ENCODE data around the gene VAV2.
"Not testable (repeated sequence)": the region's sequence is repeated elsewhere in the genome, so short reads cannot be mapped to it uniquely, and the experiment has no call there.

Gene VAV2

GRCh38 chr9:133968966-133969617 is 23.0 kb downstream of the VAV2 start:
- no peak for DNase-seq (ENCODE audit: low read depth)

GRCh38 chr9:133968428-133968827 is 23.7 kb downstream of the VAV2 start:
- no peak for DNase-seq (ENCODE audit: low read depth)

GRCh38 chr9:133967024-133967741 is 24.9 kb downstream of the VAV2 start:
- no peak for DNase-seq (ENCODE audit: low read depth)

- no peak for DNase-seq (ENCODE audit: low read depth)
Observed at GRCh38 chr9:133964463-133964862, 27.7 kb downstream of the VAV2 start.

- no peak for DNase-seq (ENCODE audit: low read depth)
Observed at GRCh38 chr9:133963166-133963565, 29.0 kb downstream of the VAV2 start.

GRCh38 chr9:133962341-133962740 is 29.8 kb downstream of the VAV2 start:
- no peak for DNase-seq (ENCODE audit: low read depth)

GRCh38 chr9:133961226-133962165 is 30.6 kb downstream of the VAV2 start:
- DNase-seq (ENCODE audit: low read depth): no peak

GRCh38 chr9:133960568-133961129 is 31.5 kb downstream of the VAV2 start:
- DNase-seq (ENCODE audit: low read depth): no peak

- DNase-seq (ENCODE audit: low read depth): no peak
Observed at GRCh38 chr9:133959966-133960567, 32.1 kb downstream of the VAV2 start.

GRCh38 chr9:133959171-133959570 is 33.0 kb downstream of the VAV2 start:
- DNase-seq (ENCODE audit: low read depth): no peak

- no peak for DNase-seq (ENCODE audit: low read depth)
Observed at GRCh38 chr9:133958756-133959155, 33.4 kb downstream of the VAV2 start.

- DNase-seq (ENCODE audit: low read depth): not testable (repeated sequence)
Observed at GRCh38 chr9:133957772-133958171, 34.4 kb downstream of the VAV2 start.

- no peak for DNase-seq (ENCODE audit: low read depth)
Observed at GRCh38 chr9:133957328-133957727, 34.8 kb downstream of the VAV2 start.

GRCh38 chr9:133956520-133957076 is 35.5 kb downstream of the VAV2 start:
- no peak for DNase-seq (ENCODE audit: low read depth)

- no peak for DNase-seq (ENCODE audit: low read depth)
Observed at GRCh38 chr9:133955821-133956411, 36.2 kb downstream of the VAV2 start.

- DNase-seq (ENCODE audit: low read depth): no peak
Observed at GRCh38 chr9:133954862-133955529, 37.1 kb downstream of the VAV2 start.

- DNase-seq (ENCODE audit: low read depth): no peak
Observed at GRCh38 chr9:133953976-133954709, 38.0 kb downstream of the VAV2 start.

GRCh38 chr9:133953621-133953975 is 38.5 kb downstream of the VAV2 start:
- no peak for DNase-seq (ENCODE audit: low read depth)

GRCh38 chr9:133952598-133953550 is 39.2 kb downstream of the VAV2 start:
- DNase-seq (ENCODE audit: low read depth): no peak

Measured in GM04503 (cell line).